Measurements from ENCODE around the gene MARK3. TPM values are rescaled to one million over a fixed set of nuclear protein-coding genes. Genes with fewer than 3 reads are reported as not detected.

Gene MARK3
- total RNA-seq, 1 experiment from 2014 or later = 81.9 TPM

GRCh38 chr14:103528587-103529382, 143.6 kb downstream of the MARK3 start, which contains the start of gene TRMT61A:
Gene TRMT61A (plus strand): TSS chr14:103529196. CDS start chr14:103529979, 783 bp downstream.
- no peak within 1 kb of the TSS for H2AK5ac ChIP-seq (ENCODE audit: insufficient read length, low read length)
- H4K91ac ChIP-seq (ENCODE audit: insufficient read length, low read depth, low read length) = no peak within 1 kb of the TSS
- H2BK120ac ChIP-seq (ENCODE audit: low read depth, low read length, poor library complexity, severe bottlenecking) = no peak within 1 kb of the TSS
- Mint-ChIP-seq H3K4me1 (peaks cover 14 to 37% of the 10 kb centered on the region in 2 experiments), H3K4me3 (peak within 1 kb of the TSS; percentile 91 to 97), H3K27me3 (ENCODE audit: low read depth) (peaks cover 29% of the 10 kb centered on the region), H3K36me3 (ENCODE audit: insufficient read depth in 1 of 3, low read depth in 3 of 3) (peaks cover under 1 to 8% (median 4%) of the 10 kb centered on the region in 3 experiments; a peak in 5 of 7 replicates), H3K27ac (peak within 1 kb of the TSS; percentile 74 to 99 (median 87); a peak in 6 of 7 replicates), H3K9me3 (peaks cover under 1 to 2% of the 10 kb centered on the region in 2 experiments; a peak in 4 of 5 replicates)
- H4K20me1 ChIP-seq (ENCODE audit: control insufficient read depth, insufficient read depth, insufficient read length) = peaks cover 4% of the 10 kb centered on the region
- H2BK15ac ChIP-seq (ENCODE audit: low read depth, low read length) = no peak within 1 kb of the TSS
- H2AFZ ChIP-seq (ENCODE audit: low read length) = no peak within 1 kb of the TSS
- H3K23ac ChIP-seq (ENCODE audit: insufficient read length, low read depth, low read length) = no peak within 1 kb of the TSS
- peaks cover 1% of the 10 kb centered on the region; the same call in 1 of the 2 replicates for H3K27me3 ChIP-seq (ENCODE audit: insufficient read depth, low read length)
- no peak within 1 kb of the TSS for H2BK12ac ChIP-seq (ENCODE audit: insufficient read length, low read depth, low read length)
- TF ChIP-seq, protein P1, sequence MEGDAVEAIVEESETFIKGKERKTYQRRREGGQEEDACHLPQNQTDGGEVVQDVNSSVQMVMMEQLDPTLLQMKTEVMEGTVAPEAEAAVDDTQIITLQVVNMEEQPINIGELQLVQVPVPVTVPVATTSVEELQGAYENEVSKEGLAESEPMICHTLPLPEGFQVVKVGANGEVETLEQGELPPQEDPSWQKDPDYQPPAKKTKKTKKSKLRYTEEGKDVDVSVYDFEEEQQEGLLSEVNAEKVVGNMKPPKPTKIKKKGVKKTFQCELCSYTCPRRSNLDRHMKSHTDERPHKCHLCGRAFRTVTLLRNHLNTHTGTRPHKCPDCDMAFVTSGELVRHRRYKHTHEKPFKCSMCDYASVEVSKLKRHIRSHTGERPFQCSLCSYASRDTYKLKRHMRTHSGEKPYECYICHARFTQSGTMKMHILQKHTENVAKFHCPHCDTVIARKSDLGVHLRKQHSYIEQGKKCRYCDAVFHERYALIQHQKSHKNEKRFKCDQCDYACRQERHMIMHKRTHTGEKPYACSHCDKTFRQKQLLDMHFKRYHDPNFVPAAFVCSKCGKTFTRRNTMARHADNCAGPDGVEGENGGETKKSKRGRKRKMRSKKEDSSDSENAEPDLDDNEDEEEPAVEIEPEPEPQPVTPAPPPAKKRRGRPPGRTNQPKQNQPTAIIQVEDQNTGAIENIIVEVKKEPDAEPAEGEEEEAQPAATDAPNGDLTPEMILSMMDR (conservative IDR thresholded peaks at IDR 0.05) = no peak
- no peak within 1 kb of the TSS for H4K8ac ChIP-seq (replicated peaks; ENCODE audit: insufficient read length, low read depth, low read length)
- peak within 1 kb of the TSS; percentile 64 for H3K9ac ChIP-seq (ENCODE audit: extremely low read depth, insufficient read length, low read length)
- H3K4me1 ChIP-seq (ENCODE audit: insufficient read depth, low read length) = no peaks in the 10 kb centered on the region; the same call in 1 of the 2 replicates
- H3K79me1 ChIP-seq (ENCODE audit: insufficient read depth, low read depth, low read length, poor library complexity, severe bottlenecking) = peaks cover 13% of the 10 kb centered on the region
- peak within 1 kb of the TSS; percentile 72 for H3K18ac ChIP-seq (ENCODE audit: insufficient read length, low read depth, low read length)
- DNase-seq = peak; percentile 90
- no peak within 1 kb of the TSS for H2BK20ac ChIP-seq (ENCODE audit: low read depth, low read length, poor library complexity, severe bottlenecking)
- no CpG with 5 or more reads among the region's 70 CpGs for WGBS (ENCODE audit: extremely low coverage, insufficient read length, low lambda C conversion rate)
- peaks cover 8% of the 10 kb centered on the region for H3K23me2 ChIP-seq (ENCODE audit: insufficient read length, low read depth, low read length, poor library complexity, severe bottlenecking)
- H3T11ph ChIP-seq (ENCODE audit: low read length) = no peak within 1 kb of the TSS
- H3K14ac ChIP-seq (ENCODE audit: insufficient read depth, low read length) = peak within 1 kb of the TSS; percentile 89
- no peak within 1 kb of the TSS for H3K27ac ChIP-seq (ENCODE audit: insufficient read length, low read depth, low read length)
- no peak within 1 kb of the TSS for H4K5ac ChIP-seq (ENCODE audit: insufficient read length, low read depth, low read length)
- peaks cover 10% of the 10 kb centered on the region; the same call in 1 of the 2 replicates for H3K79me2 ChIP-seq (ENCODE audit: insufficient read depth, low read length)
- no peaks in the 10 kb centered on the region for H3K9me3 ChIP-seq (ENCODE audit: control insufficient read depth, low read depth, low read length)
- H3K4me2 ChIP-seq (ENCODE audit: insufficient read depth, insufficient read length, low read length) = peak within 1 kb of the TSS; percentile 93
- no peak within 1 kb of the TSS for H3K4ac ChIP-seq (ENCODE audit: low read depth, low read length)
- no peak within 1 kb of the TSS for H2BK5ac ChIP-seq (ENCODE audit: insufficient read length, low read length)
- no peak within 1 kb of the TSS for H3K56ac ChIP-seq (ENCODE audit: insufficient read length, low read depth, low read length)

Measured in H9 (cell line).